GM12875 (cell line): Measurements from ENCODE around the gene LHFPL3.

ENCODE experiments used
- H3K4me3 ChIP-seq: one replicate; pipeline ENCODE4 v1.5.1; 2011; ENCODE audit warnings: low read depth, low read length, control low read depth
- CTCF ChIP-seq: IDR thresholded peaks from 2 replicates; pipeline ENCODE4 v1.5.1; 2011; ENCODE audit warnings: low read depth, mild to moderate bottlenecking, control low read depth, inconsistent platforms, low read length, moderate library complexity, borderline replicate concordance; ENCODE audit not compliant: insufficient read depth

The LHFPL3 gene

GRCh38 chr7:104906032-104906431 is 577.6 kb downstream of the LHFPL3 start:
- TF ChIP-seq CTCF: no peak
- no peak overlapping the region for H3K4me3 ChIP-seq

- TF ChIP-seq CTCF: no peak
- no peak overlapping the region for H3K4me3 ChIP-seq
Observed at GRCh38 chr7:104906556-104906955, 578.2 kb downstream of the LHFPL3 start.

- no peak for TF ChIP-seq CTCF
- no peak overlapping the region for H3K4me3 ChIP-seq
Observed at GRCh38 chr7:104908636-104909035, 580.2 kb downstream of the LHFPL3 start.

- TF ChIP-seq CTCF: no peak
- no peak overlapping the region for H3K4me3 ChIP-seq
Observed at GRCh38 chr7:104909096-104909495, 580.7 kb downstream of the LHFPL3 start.

- no peak overlapping the region for H3K4me3 ChIP-seq
- TF ChIP-seq CTCF: no peak
Observed at GRCh38 chr7:104914421-104914820, 586.0 kb downstream of the LHFPL3 start.

GRCh38 chr7:104921596-104921995 is 593.2 kb downstream of the LHFPL3 start:
- H3K4me3 ChIP-seq: no peak overlapping the region
- no peak for TF ChIP-seq CTCF

GRCh38 chr7:104922182-104923009 is 594.0 kb downstream of the LHFPL3 start:
- no peak overlapping the region for H3K4me3 ChIP-seq
- TF ChIP-seq CTCF: no peak
